Hepatocyte (in vitro differentiated cells): ENCODE data around the gene HMOX1. TPM values are rescaled to one million over a fixed set of nuclear protein-coding genes. Genes with fewer than 3 reads are reported as not detected.

ENCODE experiments used
- DNase-seq: peaks from one replicate; pipeline ENCODE4 v3.0.0-alpha.2; 2016; ENCODE audit warnings: low spot score
- H2AFZ ChIP-seq: fragments of 200-600 bp; sonication (generic); 2 replicates; pipeline ENCODE4 v1.6.0; 2016; ENCODE audit warnings: antibody characterized with exemption, mild to moderate bottlenecking
- H3K27ac ChIP-seq: fragments of 200-600 bp; sonication (generic); 2 replicates; pipeline ENCODE4 v1.5.1; 2016; ENCODE audit warnings: mild to moderate bottlenecking
- H3K27me3 ChIP-seq: fragments of 200-600 bp; sonication (generic); 2 replicates; pipeline ENCODE4 v1.6.1; 2016
- H3K36me3 ChIP-seq: fragments of 200-600 bp; sonication (generic); replicated peaks from 2 replicates; pipeline ENCODE4 v1.5.1; 2016; ENCODE audit warnings: low read depth; ENCODE audit not compliant: insufficient read depth
- H3K4me1 ChIP-seq: fragments of 200-600 bp; sonication (generic); 2 replicates; pipeline ENCODE4 v1.5.1; 2016; ENCODE audit warnings: mild to moderate bottlenecking, moderate library complexity; ENCODE audit not compliant: insufficient read depth
- H3K4me2 ChIP-seq: fragments of 200-600 bp; sonication (generic); 2 replicates; pipeline ENCODE4 v1.6.0; 2016
- H3K4me3 ChIP-seq: fragments of 200-600 bp; sonication (generic); 2 replicates; pipeline ENCODE4 v1.5.1; 2016; ENCODE audit warnings: mild to moderate bottlenecking
- H3K79me2 ChIP-seq: fragments of 200-600 bp; sonication (generic); 2 replicates; pipeline ENCODE4 v1.6.0; 2017; ENCODE audit warnings: mild to moderate bottlenecking
- H3K9me2 ChIP-seq: fragments of 200-600 bp; sonication (generic); replicated peaks from 2 replicates; pipeline ENCODE4 v1.6.0; 2017; ENCODE audit warnings: mild to moderate bottlenecking; ENCODE audit not compliant: insufficient read depth
- H3K9me3 ChIP-seq: fragments of 200-600 bp; sonication (generic); 2 replicates; pipeline ENCODE4 v1.5.1; 2016; ENCODE audit warnings: low read depth, mild to moderate bottlenecking
- H4K20me1 ChIP-seq: fragments of 200-600 bp; sonication (generic); 2 replicates; pipeline ENCODE4 v1.6.0; 2016; ENCODE audit warnings: mild to moderate bottlenecking; ENCODE audit not compliant: insufficient read depth, poor library complexity, severe bottlenecking
- EZH2 ChIP-seq: fragments of 200-600 bp; sonication (generic); IDR thresholded peaks from 2 replicates; pipeline ENCODE4 v1.6.1; 2016; ENCODE audit warnings: antibody characterized with exemption, mild to moderate bottlenecking, borderline replicate concordance
- EZH2phosphoT487 ChIP-seq: fragments of 200-600 bp; sonication (generic); IDR thresholded peaks from one replicate; pipeline ENCODE4 v1.6.1; 2018; ENCODE audit warnings: antibody characterized with exemption, mild to moderate bottlenecking, low read depth, moderate library complexity; ENCODE audit not compliant: unreplicated experiment, severe bottlenecking
- WGBS: methylation state at CpG from one replicate; pipeline ENCODE4 v1.1.6; 2016; ENCODE audit warnings: low lambda C conversion rate; ENCODE audit errors: missing lambda C conversion rate; 5-methylcytosine and 5-hydroxymethylcytosine counted together
- microRNA-seq: library from miRNA; unstranded; fragments of <30 nt; microRNA quantifications from one replicate; pipeline ENCODE4, GENCODE V29; 2017
- polyA plus RNA-seq: library from polyadenylated mRNA; unstranded; fragments of >200 nt; fragmentation: Nextera tagmentation; extraction: Ambion mirVana; gene quantifications from 2 replicates; pipeline ENCODE4 v1.2.1, GENCODE V29; 2016
- small RNA-seq: library from RNA; depleted of rRNA; stranded (forward); fragments of <200 nt; gene quantifications from one replicate; pipeline ENCODE3, GENCODE V24; 2014
- total RNA-seq: library from RNA; depleted of rRNA; stranded (reverse); fragments of >200 nt; gene quantifications from 2 replicates; pipeline ENCODE4 v1.2.3, GENCODE V29; 2014
- TF ChIP-seq, protein P1 (sequence below): fragments of 200-600 bp; sonication (generic); IDR thresholded peaks from 2 replicates; pipeline ENCODE4 v1.5.1; 2016; ENCODE audit warnings: antibody characterized with exemption, mild to moderate bottlenecking; ENCODE audit not compliant: poor library complexity

Gene HMOX1
- total and polyA plus RNA-seq, 2 experiments from 2014 or later = 43.8 to 58.6 TPM

DNA sequence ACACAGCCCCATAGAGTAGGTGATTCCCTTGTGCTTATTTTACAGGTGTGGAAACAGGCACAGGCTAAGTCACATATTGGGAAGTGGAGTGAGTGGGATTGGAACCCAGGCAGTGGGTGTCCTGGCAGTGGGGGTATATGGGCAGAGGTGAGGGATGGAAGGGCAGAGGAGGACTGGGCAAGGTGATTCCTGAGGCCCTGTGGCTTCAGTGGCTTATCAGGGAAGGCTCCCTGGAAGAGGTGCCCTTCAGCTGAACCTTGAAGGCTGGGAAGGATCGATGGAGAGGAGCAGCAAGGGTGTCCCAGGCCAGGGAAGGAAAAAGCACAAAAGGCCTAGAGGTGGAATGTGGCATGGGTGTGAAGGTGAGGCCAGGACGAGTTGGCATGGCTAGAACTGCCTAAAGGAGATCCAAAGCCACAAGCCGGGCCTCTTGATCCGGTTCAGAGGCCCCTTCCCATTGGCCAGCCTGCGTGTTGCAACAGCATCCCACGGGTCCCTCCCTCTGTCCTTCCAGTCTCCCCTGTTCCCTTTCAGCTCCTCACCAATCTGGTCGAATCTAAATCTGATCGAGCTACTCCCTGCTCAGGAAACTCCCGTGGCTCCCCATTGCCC is 60.7 kb downstream of the HMOX1 start:
- no peaks in the 10 kb centered on the region for H3K9me3 ChIP-seq
- H3K27ac ChIP-seq = no peak overlapping the region
- no peaks in the 10 kb centered on the region for H3K27me3 ChIP-seq
- DNase-seq = no peak
- H3K9me2 ChIP-seq = no peaks in the 10 kb centered on the region
- TF ChIP-seq, protein P1, sequence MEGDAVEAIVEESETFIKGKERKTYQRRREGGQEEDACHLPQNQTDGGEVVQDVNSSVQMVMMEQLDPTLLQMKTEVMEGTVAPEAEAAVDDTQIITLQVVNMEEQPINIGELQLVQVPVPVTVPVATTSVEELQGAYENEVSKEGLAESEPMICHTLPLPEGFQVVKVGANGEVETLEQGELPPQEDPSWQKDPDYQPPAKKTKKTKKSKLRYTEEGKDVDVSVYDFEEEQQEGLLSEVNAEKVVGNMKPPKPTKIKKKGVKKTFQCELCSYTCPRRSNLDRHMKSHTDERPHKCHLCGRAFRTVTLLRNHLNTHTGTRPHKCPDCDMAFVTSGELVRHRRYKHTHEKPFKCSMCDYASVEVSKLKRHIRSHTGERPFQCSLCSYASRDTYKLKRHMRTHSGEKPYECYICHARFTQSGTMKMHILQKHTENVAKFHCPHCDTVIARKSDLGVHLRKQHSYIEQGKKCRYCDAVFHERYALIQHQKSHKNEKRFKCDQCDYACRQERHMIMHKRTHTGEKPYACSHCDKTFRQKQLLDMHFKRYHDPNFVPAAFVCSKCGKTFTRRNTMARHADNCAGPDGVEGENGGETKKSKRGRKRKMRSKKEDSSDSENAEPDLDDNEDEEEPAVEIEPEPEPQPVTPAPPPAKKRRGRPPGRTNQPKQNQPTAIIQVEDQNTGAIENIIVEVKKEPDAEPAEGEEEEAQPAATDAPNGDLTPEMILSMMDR = no peak
- no peak for TF ChIP-seq EZH2phosphoT487
- TF ChIP-seq EZH2 = no peak
- H4K20me1 ChIP-seq = no peaks in the 10 kb centered on the region
- no peaks in the 10 kb centered on the region for H3K79me2 ChIP-seq
- no peak overlapping the region for H3K4me2 ChIP-seq
- no peaks in the 10 kb centered on the region for H3K36me3 ChIP-seq
- H2AFZ ChIP-seq = no peak overlapping the region
- no peaks in the 10 kb centered on the region for H3K4me1 ChIP-seq
- H3K4me3 ChIP-seq = no peak overlapping the region
- WGBS = 86% methylated on average over 9 of the region's 9 CpGs

GRCh38 chr22:35442471-35442870 is 61.6 kb downstream of the HMOX1 start:
- H3K4me1 ChIP-seq = no peaks in the 10 kb centered on the region
- no peak for DNase-seq
- no peaks in the 10 kb centered on the region for H3K79me2 ChIP-seq
- no peaks in the 10 kb centered on the region for H3K9me2 ChIP-seq
- no peak for TF ChIP-seq EZH2phosphoT487
- TF ChIP-seq, protein P1 = no peak
- TF ChIP-seq EZH2 = no peak
- H3K4me2 ChIP-seq = no peak overlapping the region
- no peak overlapping the region for H3K4me3 ChIP-seq
- no peak overlapping the region for H2AFZ ChIP-seq
- 71% methylated on average over 6 of the region's 6 CpGs for WGBS
- H3K27ac ChIP-seq = no peak overlapping the region
- H3K36me3 ChIP-seq = no peaks in the 10 kb centered on the region
- H3K27me3 ChIP-seq = no peaks in the 10 kb centered on the region
- no peaks in the 10 kb centered on the region for H4K20me1 ChIP-seq
- no peaks in the 10 kb centered on the region for H3K9me3 ChIP-seq

DNA sequence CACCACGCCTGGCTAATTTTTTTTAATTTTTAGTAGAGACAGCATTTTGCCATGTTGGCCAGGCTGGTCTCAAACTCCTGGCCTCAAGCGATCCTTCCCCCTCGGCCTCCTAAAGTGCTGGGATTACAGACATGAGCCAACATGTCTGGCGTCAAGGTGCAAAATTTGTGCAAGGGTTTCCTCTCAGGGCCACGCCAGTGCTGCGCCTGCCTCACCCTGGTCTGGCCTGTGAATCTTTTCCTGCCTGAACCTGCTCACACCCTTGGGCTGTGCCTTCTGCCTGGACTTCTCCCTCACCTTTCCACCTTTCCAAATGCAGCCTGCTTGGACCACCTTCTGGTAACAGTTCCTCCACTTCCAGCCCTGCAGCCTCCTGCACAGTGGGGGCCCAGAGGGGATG is 62.4 kb downstream of the HMOX1 start:
- 74% methylated on average over 6 of the region's 6 CpGs for WGBS
- peaks cover 6% of the 10 kb centered on the region for H3K4me1 ChIP-seq
- H4K20me1 ChIP-seq = no peaks in the 10 kb centered on the region
- no peaks in the 10 kb centered on the region for H3K36me3 ChIP-seq
- no peak for DNase-seq
- H3K27ac ChIP-seq = no peak overlapping the region
- no peaks in the 10 kb centered on the region for H3K9me3 ChIP-seq
- H2AFZ ChIP-seq = no peak overlapping the region
- no peaks in the 10 kb centered on the region for H3K79me2 ChIP-seq
- TF ChIP-seq EZH2 (no peak), EZH2phosphoT487 (no peak)
- TF ChIP-seq, protein P1 = no peak
- no peak overlapping the region for H3K4me3 ChIP-seq
- no peaks in the 10 kb centered on the region for H3K9me2 ChIP-seq
- H3K27me3 ChIP-seq = no peaks in the 10 kb centered on the region
- H3K4me2 ChIP-seq = no peak overlapping the region

Small RNA genes within 50 kb of the gene (microRNA-seq; reads per million reads assigned to microRNA genes)
- gene MIR3909 (19.7 reads per million, percentile 38 among the genes with 10 or more reads in this experiment), gene MIR6069 (not detected)

Small RNA genes within 50 kb of the gene (small RNA-seq; reads per million reads assigned to genes)
- 4.8 reads per million, percentile 93 among the genes with 10 or more reads in this experiment for gene MIR3909
- not detected for gene MIR6069

Other genes starting within 250 kb of the HMOX1 start
- gene HMGXB4, start 123.6 kb upstream of the HMOX1 start, total RNA-seq = 17.4 and 19.0 TPM in 2 replicates
- 15.6 and 17.2 TPM in 2 replicates for gene HMGXB4, start 123.6 kb upstream of the HMOX1 start, polyA plus RNA-seq
- 108 and 110 TPM in 2 replicates for gene TOM1, start 81.2 kb upstream of the HMOX1 start, total RNA-seq
- 105 and 114 TPM in 2 replicates for gene TOM1, start 81.2 kb upstream of the HMOX1 start, polyA plus RNA-seq
- 16.0 and 36.1 TPM in 2 replicates for gene MCM5, start 19.0 kb downstream of the HMOX1 start, total RNA-seq
- 21.7 and 24.4 TPM in 2 replicates for gene MCM5, start 19.0 kb downstream of the HMOX1 start, polyA plus RNA-seq
- 0.88 and 1.3 TPM in 2 replicates for gene RASD2, start 159.7 kb downstream of the HMOX1 start, total RNA-seq
- 12.7 and 13.5 TPM in 2 replicates for gene RASD2, start 159.7 kb downstream of the HMOX1 start, polyA plus RNA-seq
- not detected in 2 replicates for gene MB, start 236.2 kb downstream of the HMOX1 start, total RNA-seq
- gene MB, start 236.2 kb downstream of the HMOX1 start, polyA plus RNA-seq = 0.64 and 0.75 TPM in 2 replicates